GM19455 (cell line): ENCODE results near the gene IL17REL.

ENCODE experiments used
- ATAC-seq: cut with Tn5 transposase; IDR thresholded peaks from one replicate; pipeline ENCODE4 v1.9.1; 2021; ENCODE audit not compliant: unreplicated experiment

The IL17REL gene

DNA sequence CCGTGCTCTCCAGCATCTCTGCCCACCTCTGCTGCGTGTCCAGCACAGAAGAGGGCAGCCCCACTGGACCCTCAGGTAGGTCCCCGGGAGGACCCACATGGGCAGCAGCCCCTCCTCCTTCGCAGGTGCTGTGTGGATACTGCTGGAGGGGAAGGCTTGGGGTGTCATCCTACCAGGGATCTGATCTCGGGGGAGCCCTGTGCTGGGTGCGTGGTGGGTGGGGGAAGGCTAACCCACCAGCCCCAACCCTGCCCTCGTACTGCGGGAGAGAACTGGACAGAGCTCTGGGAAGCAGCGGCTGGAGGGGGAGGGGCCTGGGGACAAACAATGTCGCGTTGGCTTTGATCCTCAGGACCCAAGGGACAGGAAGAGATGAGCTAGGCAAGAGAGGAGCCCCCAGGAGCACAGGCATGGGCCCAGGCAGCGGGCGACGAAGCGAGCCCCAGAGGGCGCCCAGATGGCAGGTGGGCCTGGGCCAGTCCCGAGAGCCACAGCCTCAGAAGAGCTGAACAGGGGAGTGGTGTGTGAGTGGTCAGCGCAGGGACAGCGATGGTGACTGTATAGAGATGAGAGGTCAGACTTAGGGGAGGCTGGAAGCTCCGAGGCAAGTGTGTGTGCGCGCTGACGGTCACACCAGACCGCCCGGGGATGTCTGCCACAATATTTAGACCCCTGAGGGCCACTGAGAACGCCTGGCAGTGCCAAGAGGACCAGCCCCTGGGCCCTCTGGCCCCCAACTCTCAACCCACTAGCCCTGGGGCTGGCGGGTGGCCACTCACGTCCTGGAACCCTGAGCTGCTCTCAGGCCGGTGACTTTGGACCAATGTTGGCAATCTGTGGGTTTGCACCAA is 53.4 kb downstream of the IL17REL start:
- ATAC-seq, result no peak

DNA sequence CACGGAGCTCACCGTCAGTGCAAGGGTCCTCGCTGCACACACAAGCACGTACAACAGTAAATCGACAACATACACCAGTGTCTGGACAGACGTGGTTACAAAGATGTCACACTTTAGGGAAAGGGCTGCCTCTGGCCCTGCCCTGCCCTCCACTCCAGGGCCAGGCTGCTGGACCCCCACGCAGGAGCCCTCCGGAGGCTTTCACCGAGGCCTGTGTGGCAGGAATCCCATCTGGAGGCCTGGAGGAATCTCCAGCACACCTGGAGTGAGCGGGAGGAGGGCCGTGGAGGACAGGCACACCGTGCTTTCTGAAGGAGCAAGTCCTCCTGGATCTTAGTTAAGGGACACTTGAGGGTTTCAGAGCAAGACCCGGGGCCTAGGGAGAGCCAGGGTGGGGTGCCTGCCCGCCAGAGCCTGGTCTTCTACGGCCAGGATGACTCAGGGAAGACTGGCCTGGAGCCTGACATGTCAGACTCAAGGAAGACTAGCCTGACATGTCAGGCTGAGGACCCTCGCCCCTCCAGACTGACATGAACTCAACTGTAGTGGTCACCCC is 54.1 kb downstream of the IL17REL start:
- ATAC-seq, result no peak

DNA sequence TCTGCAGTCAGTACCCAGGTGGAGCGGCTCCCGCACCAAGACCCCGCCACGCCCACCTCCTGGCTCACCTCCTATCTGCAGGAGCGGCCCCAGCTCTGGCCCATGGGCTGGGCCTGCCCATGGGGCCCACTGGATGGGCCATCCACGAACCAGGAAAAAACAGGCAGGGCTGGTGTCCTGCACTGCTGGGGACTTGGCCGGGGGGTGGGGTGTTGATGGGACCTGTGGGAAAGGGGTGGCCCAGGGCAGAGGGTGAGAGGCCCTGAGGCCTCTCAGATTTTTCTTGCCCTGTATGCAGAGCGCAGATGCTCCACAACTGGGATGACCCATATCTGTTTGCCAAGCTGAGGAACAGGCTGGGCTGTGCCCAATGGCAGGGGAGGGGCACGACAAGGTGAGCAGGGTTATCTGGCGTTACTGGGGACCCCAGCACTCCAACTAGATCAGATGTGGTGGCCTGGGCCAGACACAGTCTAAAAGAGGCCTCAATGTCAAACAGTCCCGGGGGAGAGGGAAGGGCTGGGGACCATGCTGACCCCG is 54.7 kb downstream of the IL17REL start:
- no peak for ATAC-seq

DNA sequence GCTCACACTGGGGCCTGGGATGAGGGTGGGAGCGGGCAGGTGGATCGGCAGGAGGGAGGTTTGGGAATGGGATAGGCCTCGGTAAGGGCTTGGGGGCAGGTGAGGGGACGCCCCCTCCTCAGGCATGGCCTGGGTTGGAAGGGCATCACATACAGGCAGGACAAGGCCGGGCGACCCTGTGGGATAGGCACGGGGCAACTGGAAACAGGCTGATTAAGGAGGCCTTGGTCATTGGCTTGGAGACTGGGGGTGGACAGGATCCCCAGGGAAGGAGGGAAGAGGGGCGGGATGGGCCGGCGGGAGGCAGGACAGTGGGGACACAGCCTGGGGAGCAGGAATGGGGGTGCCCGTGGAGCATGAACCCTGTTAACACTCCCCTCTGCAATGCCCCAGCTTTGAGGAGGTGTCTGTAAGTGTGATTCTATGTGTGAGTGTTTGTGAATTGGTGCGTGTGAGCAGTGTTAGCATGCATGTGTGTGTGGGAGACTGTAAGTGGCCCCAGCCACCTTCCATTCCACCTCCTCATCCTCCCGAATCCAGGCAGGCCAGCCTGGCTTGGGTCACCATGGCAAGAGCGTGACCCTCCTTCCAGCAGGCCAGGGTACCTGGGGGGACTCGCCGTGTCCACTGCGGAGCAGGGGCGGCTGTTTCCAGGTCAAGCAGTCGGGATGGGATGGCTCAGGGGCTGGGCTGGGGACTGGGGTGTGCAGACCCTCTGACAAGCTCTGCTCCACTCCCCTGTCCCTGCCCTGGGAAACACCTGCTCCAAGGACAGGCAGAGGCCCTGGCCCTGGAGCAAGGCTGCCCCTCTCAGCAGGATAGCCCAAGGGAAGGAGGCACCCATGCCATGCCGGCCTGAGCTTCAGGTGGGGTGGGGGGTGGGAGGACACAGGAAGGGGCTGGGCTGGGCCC is 55.4 kb downstream of the IL17REL start:
- ATAC-seq, result no peak

DNA sequence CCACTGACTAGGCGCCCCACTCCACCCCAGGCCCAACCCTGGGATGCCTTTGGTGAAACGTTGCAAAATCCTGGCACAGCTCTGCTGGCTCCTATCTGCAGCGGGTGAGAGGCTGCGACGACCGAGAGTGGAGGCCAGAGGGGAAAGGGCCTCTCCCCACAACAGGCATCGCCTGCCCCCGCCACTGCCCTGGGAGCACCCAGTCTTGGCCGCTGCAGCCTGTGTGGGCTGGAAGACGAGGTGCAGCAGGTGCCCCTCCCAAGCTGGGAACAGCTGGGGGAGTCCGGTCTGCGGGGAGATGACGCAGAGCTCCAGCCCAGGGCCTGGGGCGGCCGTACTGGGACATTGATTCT is 56.2 kb downstream of the IL17REL start:
- no peak for ATAC-seq

DNA sequence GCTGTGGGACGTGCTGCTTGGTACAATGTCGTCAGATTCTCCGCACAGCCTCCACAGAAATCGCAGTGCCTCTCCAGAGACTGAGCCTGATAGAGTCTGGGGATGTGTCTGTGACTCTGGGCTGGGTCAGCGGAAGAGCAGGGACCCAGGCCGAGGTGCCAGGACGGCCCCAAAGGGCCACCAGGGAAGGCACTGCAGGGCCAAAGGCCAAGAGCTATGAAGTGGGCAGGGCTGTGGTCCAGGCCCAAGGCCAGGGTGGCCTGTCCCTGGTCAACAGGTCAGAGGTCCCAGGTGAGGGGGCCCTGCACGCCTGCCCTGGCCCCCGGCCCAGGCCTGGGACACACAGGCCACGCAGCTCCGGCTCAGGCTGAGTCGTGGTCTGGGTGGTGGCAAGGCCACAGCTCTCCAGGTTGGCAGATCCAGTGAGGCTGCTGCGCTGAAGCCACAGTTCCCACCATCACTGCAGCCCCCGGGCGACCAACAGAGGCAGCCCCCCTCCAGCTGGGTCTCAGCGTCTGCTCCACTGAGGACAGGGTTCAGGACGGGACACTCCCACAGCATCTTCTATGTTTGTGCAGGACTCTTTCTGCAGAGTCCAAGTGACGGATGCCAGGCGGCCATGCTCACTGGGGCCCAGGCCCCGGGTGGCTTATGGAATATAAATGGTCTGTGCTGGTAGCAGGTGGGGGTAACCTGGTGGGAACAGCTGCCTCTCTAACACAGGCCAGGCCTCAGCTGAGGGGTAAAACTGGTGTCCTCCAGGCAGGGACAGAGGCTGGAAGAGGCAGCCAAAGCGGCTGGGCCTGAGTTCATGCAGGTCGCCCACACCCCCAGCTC is 56.8 kb downstream of the IL17REL start:
- no peak for ATAC-seq

DNA sequence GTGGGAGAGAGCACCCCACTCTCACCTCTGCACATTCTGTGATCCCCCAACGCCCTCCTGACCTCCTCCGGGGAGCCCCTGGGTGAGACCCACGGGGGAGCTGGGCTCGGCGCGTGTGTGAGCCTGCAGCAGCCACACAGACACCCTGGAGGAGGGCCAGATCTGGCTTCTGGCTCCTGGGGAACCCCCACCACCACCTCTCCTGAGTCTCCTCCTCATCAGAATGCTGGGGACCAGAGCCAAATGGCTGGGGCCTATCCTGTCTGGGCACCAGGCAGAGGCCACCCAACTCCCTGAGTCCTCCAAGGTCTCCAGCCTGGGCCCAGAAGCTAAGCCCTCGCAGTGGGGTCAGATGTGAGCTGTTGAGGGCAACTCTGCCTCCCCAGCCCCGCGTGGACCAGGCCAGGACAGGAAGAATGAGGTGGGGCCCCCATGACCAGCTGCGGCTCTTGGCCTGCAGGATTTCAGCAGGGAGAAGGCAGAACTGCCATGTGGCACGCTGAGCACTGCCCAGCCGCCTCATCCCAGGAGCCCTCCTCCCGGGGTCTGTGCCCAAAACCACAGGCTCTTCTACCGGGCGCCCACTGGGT is 57.5 kb downstream of the IL17REL start:
- no peak for ATAC-seq

DNA sequence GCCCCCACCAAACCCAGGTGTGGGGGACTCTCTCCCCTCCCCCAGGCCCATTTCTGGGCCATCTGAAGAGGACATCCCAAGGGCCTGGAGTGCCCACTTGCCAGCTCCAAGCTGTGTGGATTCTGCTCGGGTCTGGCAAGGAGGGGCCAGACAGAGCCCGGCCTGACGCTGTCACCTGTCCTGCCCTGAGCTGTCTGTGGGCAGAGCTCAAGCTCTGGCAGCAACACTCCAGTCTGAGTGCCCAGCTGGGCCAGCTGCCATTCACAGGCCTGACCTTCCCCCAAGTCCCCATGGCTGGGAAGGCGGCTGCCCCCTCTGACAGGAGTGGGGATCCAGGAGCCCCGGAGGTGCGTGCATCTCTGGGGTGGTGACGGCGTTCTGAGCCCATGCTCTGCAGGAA is 58.2 kb downstream of the IL17REL start:
- no peak for ATAC-seq

DNA sequence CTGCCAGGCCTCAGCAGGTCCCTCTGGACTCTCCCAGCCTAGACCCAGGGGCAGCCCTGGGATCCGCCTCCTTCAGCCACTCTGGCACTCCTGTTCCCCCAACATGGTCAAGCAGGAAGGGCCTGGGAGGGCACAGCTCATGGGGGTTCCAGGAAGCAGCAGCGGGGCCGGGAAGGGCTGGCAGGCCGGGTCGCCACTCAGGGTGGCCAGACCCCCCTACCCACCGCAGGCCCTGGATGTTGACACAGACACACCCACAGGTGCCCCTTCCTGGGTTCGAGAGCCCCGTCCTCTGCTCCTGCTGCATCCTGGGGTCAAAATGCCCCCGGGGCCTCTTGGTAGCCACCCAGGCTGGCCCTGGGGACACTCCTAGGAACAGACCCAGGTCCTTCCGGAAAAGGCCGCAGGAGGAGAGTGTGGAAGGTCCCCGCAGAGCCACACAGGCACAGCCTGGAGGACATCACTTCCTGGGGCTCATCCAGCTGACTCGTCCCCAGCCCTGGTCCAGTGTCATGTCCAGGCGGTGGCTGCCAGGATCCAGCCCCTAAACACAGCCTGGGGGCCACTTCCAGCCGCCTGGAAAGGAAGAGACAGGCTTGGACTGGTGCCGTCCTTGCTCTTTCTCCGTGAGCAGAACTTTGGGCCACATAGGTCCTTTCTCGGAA is 58.8 kb downstream of the IL17REL start:
- ATAC-seq, result no peak

DNA sequence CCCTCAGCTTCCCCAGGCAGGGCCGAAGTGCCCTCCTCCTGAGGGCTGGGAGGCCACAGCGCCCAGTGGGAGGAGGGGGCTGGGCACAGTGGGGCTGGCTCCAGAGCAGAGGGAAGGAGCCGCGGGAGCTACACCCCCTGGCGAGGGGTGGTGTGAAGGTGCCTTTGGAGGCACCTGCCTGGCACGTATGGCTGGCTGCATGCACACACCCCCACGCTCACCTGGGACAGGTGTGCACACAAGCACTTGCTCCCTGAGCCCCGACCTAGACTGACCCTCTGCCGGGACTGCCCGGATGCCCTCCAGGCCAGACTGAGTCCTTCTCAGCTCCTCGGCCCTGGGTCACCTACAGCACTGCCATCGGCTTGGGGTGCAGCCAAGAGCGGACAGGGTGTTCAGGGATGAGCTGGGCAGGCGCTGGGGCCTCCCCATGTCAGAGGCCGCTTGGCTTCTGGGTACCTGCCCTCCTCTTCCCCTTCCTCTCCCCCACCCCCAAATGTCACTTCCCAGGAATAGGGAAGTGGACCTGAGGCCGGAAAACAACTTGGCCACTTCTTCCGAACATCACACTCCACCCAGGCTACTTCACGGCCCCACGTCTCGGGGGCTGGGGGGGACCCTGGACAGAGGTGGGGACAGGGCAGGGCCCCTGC is 59.4 kb downstream of the IL17REL start:
- no peak for ATAC-seq

DNA sequence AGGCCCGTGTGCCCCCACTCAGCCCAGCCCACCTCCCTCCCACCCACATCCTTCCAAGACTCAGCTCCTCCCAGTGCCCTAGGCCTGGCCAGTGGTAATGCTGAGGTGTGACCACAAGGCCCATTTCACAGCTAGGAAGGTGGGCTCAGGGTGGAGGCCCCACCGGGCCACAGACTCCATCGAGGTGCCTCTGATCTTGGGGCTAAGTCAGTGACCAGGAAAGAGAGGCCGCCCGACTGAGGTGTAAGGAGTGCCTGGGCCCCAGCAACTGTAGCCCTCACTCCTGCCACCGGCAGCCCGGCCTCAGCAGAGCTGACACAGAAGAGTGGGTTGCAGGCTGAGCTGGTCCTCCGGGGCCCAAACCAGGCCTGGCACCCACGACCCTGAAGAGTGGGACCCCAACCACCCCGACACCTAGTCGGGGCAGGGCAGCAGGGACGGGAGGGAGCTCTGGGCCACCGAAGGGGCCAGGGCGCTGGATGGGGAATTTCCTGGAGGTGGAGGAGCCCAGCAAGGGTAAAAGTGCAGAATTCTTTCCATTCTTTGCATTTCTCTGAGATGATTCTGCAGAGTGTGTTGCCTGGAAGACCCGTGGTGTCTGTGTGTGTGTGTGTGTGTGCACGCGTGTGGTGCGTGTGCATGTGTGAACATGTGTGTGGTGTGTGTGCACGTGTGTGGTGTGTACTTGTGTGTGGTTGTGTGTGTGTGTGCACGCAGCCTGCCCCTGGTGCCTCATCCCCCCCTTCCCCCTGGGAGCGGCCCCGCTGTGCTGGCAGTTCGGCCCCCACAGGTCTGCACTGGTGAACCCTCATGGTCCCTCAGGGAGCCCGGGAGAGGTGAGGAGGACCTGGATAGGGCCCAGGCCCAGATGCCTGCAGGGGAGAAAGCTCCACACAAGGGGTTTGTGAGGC is 60.3 kb downstream of the IL17REL start:
- ATAC-seq, result no peak

DNA sequence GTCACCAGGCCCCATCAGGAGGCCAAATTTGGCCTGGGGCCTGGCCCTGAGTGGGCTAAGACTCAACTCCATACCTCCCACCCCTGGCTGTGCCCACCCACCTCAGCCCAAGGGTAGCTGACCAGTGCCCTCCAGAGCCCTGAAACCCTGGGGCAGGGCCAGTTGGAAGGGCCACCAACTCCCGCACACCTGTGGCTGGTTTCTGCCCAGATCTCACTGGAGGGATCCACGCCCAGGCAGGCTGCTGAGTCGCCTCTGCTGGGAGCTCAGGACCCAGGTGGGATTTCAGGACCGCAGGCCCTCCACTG is 60.9 kb downstream of the IL17REL start:
- ATAC-seq, result no peak

DNA sequence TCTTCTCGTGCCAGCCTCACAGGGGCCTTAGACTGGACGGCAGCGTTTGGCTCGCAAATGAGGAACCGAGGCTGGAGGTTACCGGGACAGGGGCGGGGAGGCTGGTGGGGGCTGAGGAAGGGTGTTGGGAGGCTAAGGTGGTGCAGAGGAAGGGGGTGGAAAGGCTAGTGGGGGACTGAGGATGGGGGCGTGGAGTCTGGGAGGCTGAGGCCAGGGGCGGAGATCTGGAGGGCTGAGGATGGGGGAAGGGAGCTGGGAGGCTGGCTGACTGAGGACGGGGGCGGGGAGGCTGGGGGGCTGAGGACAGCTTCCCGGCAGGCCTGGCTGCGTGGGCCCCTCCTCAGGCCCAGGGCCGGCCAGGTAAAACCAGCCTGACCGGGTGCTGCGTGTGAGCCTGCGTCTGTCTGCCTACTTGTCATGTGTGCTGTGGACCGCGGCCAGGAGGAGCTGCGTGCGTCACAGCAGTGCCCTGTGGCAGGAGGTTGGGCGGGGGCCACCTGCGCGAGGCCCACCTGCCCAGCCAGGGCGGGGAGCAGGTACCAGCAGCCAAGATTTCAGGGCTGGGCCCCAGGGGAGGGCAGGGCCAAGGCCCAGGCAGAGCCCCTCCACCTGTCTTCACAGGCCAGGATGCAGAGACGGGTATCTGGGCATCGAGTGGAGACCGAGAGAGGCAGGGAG is 61.4 kb downstream of the IL17REL start:
- no peak for ATAC-seq

DNA sequence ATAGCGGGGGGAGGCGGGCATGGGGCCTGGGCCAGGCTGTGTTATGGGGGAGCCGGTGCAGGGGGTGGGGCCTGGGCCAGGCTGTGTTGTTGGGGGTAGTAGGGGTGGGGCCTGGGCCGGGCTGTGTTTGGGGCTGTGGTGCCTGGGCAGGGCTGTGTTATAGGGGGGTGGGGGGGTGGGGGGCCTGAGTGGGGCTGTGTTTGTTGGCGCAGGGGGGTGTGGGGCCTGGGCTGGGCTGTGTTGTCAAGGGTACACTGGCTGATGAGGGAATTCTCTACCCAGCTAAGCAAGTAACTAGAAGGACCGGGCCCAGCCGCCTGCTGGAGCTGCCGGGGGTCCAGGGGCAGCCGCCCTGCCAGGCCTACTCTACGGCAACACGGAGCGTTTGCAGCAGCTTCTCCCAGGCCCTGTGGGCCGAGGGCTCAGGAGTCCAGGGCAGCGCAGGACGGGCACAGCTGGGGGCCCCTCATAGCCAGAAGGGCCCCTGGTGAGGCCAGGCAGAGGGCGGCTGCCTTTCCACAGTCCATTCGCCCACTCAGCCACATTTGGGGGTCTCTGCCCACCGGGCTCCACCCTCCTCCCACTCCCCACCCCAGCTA is 62.1 kb downstream of the IL17REL start:
- ATAC-seq, result no peak

DNA sequence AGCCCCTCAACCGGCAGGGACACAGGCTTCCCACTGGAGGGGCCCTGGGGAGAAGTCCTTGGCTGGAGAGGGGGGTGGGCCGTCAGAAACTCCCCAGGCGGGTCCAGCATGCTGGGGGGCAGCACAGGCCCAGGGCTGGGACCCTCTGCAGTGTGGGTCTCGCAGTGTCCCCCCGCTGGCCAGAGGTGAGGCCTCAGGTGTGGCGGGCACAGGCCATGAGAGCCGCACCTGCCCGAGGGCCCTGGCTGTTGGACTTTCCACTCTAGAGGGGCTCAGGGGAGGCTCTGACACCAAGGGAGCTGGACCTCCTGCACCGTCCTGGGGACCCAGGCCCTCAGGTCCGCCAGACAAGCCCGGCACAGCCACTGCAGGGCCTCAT is 62.7 kb downstream of the IL17REL start:
- no peak for ATAC-seq

DNA sequence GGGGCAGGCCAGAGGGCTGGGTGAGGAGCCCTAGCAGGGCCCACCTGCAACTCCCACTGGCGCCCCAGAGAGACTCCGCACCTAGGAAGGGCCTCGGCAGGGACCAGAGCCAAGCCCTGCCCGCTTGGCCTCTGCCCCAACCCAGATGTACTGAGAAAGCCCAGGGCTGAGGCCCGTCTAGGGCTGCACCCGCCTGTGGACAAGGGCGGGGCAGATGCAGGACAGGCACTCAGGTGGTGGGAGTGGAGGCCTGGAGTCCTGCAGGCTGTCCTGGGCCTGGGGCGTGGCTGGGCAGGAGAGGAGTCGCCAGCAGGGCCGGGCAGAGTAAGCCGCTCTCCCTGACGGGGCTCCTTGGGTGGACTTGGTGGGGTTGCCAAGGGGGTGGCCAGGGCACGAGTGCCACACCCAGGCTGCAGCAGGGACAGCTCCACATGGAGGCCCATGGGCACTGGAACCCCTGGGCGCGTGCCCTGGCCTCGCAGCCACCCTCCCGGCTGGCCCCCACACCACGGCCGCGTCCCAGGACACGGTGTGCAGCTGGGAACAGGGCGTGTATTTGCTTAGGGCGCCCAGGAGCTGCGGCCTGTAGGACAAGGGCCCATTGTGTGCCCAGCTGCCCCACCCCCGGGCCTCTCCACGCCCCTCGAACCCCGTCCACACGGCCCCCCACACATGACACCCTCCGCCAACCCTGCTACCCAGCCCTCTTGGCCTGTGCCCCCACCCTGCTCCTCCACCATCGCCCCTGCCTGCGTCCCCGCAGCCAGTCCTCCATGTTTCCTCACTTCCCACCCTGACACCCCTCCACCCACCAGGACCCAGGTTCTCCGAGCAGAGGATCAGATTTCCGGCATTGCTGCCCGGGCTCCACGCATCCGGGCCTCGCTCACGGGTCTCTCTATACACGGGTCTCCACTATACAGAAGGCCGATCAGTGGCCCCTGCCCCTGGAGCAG is 63.3 kb downstream of the IL17REL start:
- ATAC-seq, result no peak
